Pancreas (tissue), 10 donors: ENCODE results near the gene PACS1. TPM values are rescaled to one million over a fixed set of nuclear protein-coding genes. Genes with fewer than 3 reads are reported as not detected.

Experiments used
- ATAC-seq, 4 donors: fragments of 200-7000 bp; cut with Tn5 transposase; one replicate each; pipeline versions ENCODE4 v1.8.0 to v1.9.1; 2020; ENCODE audit warnings: mild to moderate bottlenecking in 4 of 4, moderate library complexity in 4 of 4
- DNase-seq, 6 donors: peaks; one replicate each; pipeline ENCODE4 v3.0.0-alpha.2; 2020
- FAIRE-seq: peaks from 2 replicates; lab custom pipeline; 2012; peaks lifted over from hg19 to GRCh38; lab: Jason Lieb, UNC
- H3K27ac ChIP-seq, 4 donors: fragments of 200-600 bp; sonication (generic); 1 replicate in 3 of 4; 2 replicates in 1 of 4; pipeline versions ENCODE4 v1.5.0 to v1.8.0; 2020
- H3K27me3 ChIP-seq, 4 donors: fragments of 200-600 bp; one replicate each; pipeline ENCODE4 v1.8.0; 2021
- H3K36me3 ChIP-seq, 3 donors: fragments of 200-600 bp; sonication (generic) in 1 of 3; one replicate each; pipeline versions ENCODE4 v1.5.0 to v1.8.0; 2020 to 2021
- H3K4me1 ChIP-seq, 3 donors: fragments of 200-600 bp; one replicate each; pipeline ENCODE4 v1.8.0; 2021
- H3K4me3 ChIP-seq, 4 donors: fragments of 200-600 bp; sonication (generic) in 2 of 4; one replicate each; pipeline versions ENCODE4 v1.5.0 to v1.8.0; 2020 to 2021
- H3K9me3 ChIP-seq, 4 donors: fragments of 200-600 bp; one replicate each; pipeline ENCODE4 v1.8.0; 2021
- WGBS, 2 donors: extraction: QIAGEN DNeasy Blood & Tissue Kit; methylation state at CpG; one replicate each; pipeline ENCODE4 v1.1.7; 2013; 5-methylcytosine and 5-hydroxymethylcytosine counted together
- intact Hi-C, 3 donors: fragments of 100-400 bp; cut with DNase I; formaldehyde crosslinking; loops; one replicate each; pipeline versions ENCODE4 v1.11.1 to v1.14.2; 2022
- polyA plus RNA-seq, 2 donors: library from polyadenylated mRNA; stranded (reverse); fragments of 200-250 nt; gene quantifications; one replicate each; pipeline ENCODE4 v1.2.3, GENCODE V29; 2013
- total RNA-seq, 6 donors: library from RNA; stranded (reverse); fragmentation: NEBNext Ultra II Directional in 4 of 6; extraction: Animal tissue kit (Norgen Biotek cat#: 25700) in 4 of 6; gene quantifications; one replicate each; pipeline versions ENCODE4 v1.2.1 to v1.2.4, GENCODE V29; 2021 to 2023
- TF ChIP-seq, protein P1 (sequence below), 4 donors: fragments of 200-600 bp; sonication (generic) in 3 of 4; IDR thresholded peaks; one replicate each; pipeline versions ENCODE4 v1.5.0 to v1.8.0; 2021; ENCODE audit warnings: antibody characterized with exemption in 4 of 4
- donor health status: healthy with polysubstance abuse.
- donor health status: DM: no; HTN: no; CAD: no; lungs with moderate emphysema.
- donor health status: DM: no; HTN: no; CAD: no.
- donor health status: control.
- donor health status: control.
- donor health status: Bipolar disorder and iron deficiency.
- donor health status: DM: yes; HTN: yes; CAD: no.
- donor health status: DM: no; HTN: no; CAD: no.
- donor health status: DM: no; HTN: no; CAD: no.
- donor health status: DM: yes; HTN: yes; CAD: no.

PACS1 gene
- total and polyA plus RNA-seq, 8 donors: 16.9 to 61.0 (median 27.3) TPM

DNA sequence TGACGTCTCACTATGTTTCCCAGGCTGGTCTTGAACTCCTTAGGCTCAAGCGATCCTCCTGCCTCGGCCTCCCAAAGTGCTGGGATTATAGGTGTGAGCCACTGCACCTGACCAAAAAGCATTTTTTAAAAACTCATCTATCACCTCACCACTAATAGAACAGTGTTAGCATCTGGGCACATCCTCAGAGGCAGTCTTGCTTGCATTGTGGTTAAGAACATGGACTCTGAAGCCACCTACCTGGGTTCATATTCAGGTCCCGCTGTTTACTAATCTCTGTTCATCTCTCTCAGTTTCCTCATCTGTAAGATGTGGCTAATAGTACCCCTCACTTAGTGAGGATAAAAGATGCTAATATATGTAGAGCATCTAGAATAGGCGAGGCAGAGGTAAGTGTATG, 90.6 kb downstream of the PACS1 start:
- intact Hi-C loops: no loop called here
- Histone ChIP-seq H3K27me3 (no peaks in the 10 kb centered on the region), H3K4me1 (no peaks in the 10 kb centered on the region), H3K4me3 (no peak overlapping the region), H3K36me3 (no peaks in the 10 kb centered on the region), H3K27ac (no peak overlapping the region), H3K9me3 (no peaks in the 10 kb centered on the region)
- no peak for DNase-seq
- WGBS, 2 donors: 96 to 98% methylated on average over 5 of the region's 5 CpGs
- ATAC-seq: no peak
- TF ChIP-seq, protein P1, sequence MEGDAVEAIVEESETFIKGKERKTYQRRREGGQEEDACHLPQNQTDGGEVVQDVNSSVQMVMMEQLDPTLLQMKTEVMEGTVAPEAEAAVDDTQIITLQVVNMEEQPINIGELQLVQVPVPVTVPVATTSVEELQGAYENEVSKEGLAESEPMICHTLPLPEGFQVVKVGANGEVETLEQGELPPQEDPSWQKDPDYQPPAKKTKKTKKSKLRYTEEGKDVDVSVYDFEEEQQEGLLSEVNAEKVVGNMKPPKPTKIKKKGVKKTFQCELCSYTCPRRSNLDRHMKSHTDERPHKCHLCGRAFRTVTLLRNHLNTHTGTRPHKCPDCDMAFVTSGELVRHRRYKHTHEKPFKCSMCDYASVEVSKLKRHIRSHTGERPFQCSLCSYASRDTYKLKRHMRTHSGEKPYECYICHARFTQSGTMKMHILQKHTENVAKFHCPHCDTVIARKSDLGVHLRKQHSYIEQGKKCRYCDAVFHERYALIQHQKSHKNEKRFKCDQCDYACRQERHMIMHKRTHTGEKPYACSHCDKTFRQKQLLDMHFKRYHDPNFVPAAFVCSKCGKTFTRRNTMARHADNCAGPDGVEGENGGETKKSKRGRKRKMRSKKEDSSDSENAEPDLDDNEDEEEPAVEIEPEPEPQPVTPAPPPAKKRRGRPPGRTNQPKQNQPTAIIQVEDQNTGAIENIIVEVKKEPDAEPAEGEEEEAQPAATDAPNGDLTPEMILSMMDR (IDR thresholded peaks at IDR 0.05): no peak
- no peak for FAIRE-seq

DNA sequence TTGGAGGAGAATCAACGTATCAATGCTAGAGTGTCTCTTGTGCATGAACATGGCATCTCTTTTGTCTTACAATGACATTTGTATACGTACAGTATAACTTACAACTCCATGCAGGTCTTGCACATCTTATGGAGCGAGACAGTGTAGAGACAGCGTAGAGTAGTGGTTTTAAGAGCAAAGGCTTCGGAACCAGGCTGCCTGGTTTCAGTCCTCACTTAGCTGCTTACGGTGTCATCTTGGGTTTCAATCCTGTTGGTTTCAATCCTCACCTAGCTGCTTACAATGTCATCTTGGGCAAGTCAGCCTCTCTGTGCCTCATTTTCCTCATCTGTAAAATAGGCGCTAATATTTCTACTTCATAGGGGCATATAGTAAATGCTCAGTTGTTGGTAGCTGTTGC, 98.2 kb downstream of the PACS1 start:
- Histone ChIP-seq H3K27me3 (no peaks in the 10 kb centered on the region), H3K36me3 (no peaks in the 10 kb centered on the region), H3K9me3 (no peaks in the 10 kb centered on the region), H3K27ac (no peak overlapping the region), H3K4me1 (no peaks in the 10 kb centered on the region), H3K4me3 (no peak overlapping the region)
- FAIRE-seq (no peak), ATAC-seq (no peak), DNase-seq (no peak)
- TF ChIP-seq, protein P1 (IDR thresholded peaks at IDR 0.05): no peak
- intact Hi-C loops: no loop called here
- 97% methylated on average over 7 of the region's 7 CpGs for WGBS, 2 donors

DNA sequence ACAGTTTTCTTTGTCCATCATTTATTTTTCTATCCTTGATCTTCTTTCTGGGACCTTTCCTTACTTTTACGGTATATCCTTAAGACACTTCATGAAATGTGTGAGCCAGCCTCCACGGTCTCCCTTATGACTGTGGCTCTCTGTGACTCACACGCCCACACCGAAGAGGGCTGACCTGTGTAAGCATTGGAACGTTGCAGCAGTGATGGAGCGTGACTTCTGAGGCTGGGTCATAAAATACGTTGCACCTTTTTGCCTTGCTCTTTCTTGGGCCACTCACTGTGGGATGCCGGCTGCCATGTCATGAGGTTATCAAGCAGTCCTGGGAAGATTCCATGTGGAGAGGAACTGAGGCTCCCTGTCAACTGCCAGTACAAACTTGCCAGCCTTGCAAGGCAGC, 102.1 kb downstream of the PACS1 start:
- DNase-seq: no peak
- Histone ChIP-seq H3K36me3 (no peaks in the 10 kb centered on the region), H3K27me3 (no peaks in the 10 kb centered on the region), H3K4me1 (no peaks in the 10 kb centered on the region), H3K9me3 (no peaks in the 10 kb centered on the region), H3K4me3 (no peak overlapping the region), H3K27ac (no peak overlapping the region)
- FAIRE-seq: no peak
- ATAC-seq: peak in 1 of 4 donors; percentile 23
- TF ChIP-seq, protein P1 (IDR thresholded peaks at IDR 0.05): no peak
- intact Hi-C loops: no loop called here
- WGBS, 2 donors: 80 to 81% methylated on average over 8 of the region's 8 CpGs

DNA sequence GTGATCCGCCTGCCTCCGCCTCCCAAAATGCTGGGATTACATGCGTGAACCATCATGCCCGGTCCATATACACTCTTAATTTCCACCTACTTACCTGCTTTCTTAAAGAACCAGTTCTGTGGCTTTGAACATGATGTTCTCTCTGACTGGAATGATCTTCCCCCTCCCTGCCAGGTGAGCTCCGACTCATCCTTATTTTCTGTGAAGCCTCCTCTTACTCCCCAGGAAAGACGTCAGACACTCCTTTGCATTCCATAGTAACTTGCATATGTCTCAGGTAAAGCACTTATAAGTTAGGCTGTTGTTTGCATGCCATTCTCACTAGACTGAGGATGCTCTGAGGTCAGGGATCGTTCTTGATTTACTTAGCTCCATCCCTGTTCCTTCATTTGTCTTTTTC, 106.6 kb downstream of the PACS1 start:
- ATAC-seq: no peak
- Histone ChIP-seq H3K36me3 (no peaks in the 10 kb centered on the region), H3K9me3 (no peaks in the 10 kb centered on the region), H3K27me3 (no peaks in the 10 kb centered on the region), H3K27ac (no peak overlapping the region), H3K4me3 (no peak overlapping the region), H3K4me1 (peaks cover 0 to 6% (median 4%) of the 10 kb centered on the region in 3 donors)
- DNase-seq: no peak
- TF ChIP-seq, protein P1 (IDR thresholded peaks at IDR 0.05): no peak
- WGBS, 2 donors: 94 to 95% methylated on average over 7 of the region's 7 CpGs
- no peak for FAIRE-seq
- intact Hi-C loops: no loop called here

DNA sequence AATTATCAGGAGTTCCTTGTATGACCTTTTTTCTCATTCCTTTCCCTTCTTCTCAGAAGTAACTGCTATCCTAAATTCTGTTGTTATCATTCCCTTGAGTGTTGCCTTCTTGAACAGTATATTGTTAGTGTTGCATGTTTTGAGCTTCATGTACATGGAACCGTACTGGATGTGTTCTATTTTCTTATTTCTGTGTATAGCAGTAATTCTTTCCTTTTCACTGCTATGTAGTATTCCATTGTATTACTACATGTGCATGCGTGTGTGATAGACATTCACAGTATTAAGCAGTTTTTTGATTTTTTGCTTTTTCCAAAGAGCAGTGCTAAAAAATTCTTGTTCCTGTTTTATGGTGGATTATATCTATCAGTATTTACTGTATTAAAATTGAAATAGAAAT, 108.1 kb downstream of the PACS1 start:
- no peaks in the 10 kb centered on the region for H3K9me3 ChIP-seq
- peaks cover 0 to 9% (median 6%) of the 10 kb centered on the region in 3 donors for H3K4me1 ChIP-seq
- H3K36me3 ChIP-seq: no peaks in the 10 kb centered on the region
- H3K27me3 ChIP-seq: no peaks in the 10 kb centered on the region
- no peak for ATAC-seq
- H3K27ac ChIP-seq: no peak overlapping the region
- no peak overlapping the region for H3K4me3 ChIP-seq
- no peak for DNase-seq
- FAIRE-seq: no peak
- intact Hi-C loops: no loop called here
- TF ChIP-seq, protein P1 (IDR thresholded peaks at IDR 0.05): no peak
- 97 to 100% methylated on average over 2 of the region's 2 CpGs for WGBS, 2 donors
